HG02870 (cell line): Measurements from ENCODE around the gene LRRC10B.
"Not testable (repeated sequence)": the region's sequence is repeated elsewhere in the genome, so short reads cannot be mapped to it uniquely, and the experiment has no call there.

ENCODE experiments used
- ATAC-seq: cut with Tn5 transposase; IDR thresholded peaks from one replicate; pipeline ENCODE4 v1.9.1; 2021; ENCODE audit warnings: mild to moderate bottlenecking, moderate library complexity; ENCODE audit not compliant: unreplicated experiment

Gene LRRC10B

DNA sequence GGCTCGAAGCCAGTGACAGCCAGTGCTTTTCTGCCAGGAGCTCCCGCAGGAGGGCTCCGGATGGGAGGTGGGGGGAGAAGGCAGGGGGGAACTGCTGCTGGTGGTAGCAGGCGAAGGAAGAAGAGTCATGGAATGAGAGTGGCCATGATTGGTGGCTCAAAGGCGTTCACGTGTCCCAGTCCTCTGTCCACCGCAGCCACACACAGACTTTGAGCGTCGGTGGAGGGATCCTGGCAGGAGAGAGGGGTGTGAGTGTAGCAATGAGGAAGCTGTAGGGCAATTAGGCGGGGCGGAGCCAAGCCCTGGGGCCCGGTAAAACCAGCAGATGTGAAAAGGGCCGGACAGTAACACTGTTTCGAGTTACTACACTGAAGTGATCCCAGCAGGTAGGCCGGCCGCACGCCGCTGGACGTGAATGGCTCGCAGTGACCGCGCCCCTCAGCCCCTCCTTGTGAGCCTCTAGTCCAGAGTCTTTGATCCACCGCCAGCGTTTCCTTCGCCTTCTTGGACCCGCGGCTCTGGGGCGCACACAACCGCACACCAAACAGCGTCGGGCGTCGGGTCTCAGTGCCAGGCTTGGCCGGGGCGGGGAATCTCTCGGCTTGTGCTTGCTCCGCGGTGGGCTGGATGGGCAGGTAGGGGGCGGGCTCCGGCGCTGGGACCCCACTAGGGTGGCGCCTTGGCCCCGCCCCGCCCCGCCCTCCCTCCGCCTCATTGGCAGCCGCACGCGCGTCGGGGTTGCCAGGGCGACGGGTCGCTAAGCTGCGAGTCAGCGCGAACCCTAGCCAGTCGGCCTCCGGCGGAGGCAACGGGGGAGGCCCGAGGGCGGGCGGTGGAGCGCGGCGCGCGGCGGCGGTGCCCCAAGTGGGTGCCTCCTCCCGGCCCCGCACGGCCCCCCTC, at the start of gene LRRC10B:
TSS of gene LRRC10B (plus strand) at position 788 of the 900 bp plus-strand sequence. CDS start 250 bp downstream, outside the sequence.
- no peak for ATAC-seq

DNA sequence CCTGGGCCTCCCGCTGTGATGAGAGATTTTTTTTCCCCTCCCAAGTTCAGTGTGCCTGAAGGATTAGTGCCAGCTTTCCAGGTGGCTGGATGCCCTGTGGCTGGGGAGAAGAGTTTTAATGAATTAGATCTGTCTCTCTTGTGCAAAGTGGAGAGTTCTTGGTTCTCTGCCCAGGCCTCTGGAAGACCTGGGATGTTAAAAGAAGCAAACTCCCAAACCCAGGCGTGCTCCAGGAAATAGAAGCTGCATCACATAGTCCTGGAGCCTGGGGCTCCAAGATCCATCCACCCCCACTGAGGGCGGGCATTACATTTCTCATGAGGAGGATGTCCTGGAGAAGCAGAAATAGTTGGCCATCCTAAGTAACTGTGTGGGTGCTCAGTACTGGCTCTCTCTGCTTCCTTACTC, 48.1 kb upstream of the LRRC10B start:
- ATAC-seq: no peak

DNA sequence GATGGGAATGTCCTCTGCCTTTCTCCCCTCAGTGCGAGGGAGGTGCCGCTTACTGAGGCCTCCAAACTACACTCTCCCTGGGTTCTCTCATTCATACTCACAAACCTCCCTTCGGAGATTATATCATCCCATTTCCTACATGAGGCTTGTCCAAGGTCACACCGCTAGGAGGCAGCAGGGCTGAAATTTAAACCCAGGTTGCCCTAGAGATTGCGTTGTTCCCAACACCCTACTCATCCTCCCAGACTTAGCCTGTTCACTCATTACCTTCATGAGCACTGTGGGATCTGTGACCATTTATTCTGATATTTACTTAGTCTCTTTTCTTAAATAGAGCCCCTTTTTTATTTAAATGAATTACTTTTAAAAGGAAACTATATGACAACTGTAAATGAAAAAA, 47.6 kb upstream of the LRRC10B start:
- no peak for ATAC-seq

DNA sequence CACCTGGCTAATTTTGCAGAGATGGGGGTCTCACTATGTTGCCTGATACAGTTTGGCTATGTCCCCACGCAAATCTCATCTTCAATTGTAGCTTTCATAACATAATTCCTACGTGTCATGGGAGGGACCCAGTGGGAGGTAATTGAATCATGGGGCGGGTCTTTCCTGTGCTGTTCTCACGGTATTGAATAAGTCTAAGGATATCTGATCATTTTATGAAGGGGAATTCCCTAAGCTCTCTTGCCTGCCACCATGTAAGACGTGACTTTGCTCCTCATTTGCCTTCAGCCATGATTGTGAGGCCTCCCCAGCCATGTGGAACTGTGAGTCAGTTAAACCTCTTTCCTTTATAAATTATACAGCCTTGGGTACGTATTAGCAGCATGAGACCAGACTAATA, 40.9 kb upstream of the LRRC10B start:
- ATAC-seq: not testable (repeated sequence)

DNA sequence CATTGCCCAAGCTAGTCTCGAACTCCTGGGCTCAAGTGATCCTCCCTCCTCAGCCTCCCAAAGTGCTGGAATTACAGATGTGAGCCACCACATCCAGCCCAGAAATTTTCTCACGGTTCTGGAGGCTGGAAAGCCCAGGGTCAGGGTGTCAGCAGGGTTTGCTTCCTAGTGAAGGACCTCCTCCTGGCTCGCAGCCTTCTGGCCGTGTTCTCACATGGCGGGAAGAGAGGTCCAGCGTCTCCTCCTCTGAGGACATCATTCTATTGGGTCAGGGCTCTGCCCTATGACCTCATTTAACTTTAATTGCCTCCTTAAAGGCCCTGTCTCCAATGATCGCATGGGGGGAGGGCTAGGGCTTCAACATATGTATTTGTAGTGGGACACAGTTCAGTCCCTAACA, 40.5 kb upstream of the LRRC10B start:
- ATAC-seq: no peak

DNA sequence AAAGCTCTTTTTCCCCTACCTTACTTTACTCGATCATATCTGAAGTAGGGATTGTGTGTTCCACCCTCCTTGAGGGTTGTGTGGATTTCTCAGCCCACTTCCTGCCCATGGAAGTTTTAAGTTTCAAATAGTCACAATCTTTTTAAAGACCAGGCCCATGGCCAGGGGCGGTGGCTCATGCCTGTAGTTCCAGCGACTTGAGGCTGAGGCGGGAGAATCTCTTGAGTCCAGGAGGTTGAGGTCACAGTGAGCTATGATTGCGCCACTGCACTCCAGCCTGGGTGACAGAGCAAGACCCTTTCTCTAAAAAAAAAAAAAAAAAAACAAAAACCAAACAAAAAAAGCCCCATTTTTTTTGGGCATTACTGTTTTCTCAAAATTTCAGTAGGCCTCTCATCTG, 36.3 kb upstream of the LRRC10B start:
- no peak for ATAC-seq

DNA sequence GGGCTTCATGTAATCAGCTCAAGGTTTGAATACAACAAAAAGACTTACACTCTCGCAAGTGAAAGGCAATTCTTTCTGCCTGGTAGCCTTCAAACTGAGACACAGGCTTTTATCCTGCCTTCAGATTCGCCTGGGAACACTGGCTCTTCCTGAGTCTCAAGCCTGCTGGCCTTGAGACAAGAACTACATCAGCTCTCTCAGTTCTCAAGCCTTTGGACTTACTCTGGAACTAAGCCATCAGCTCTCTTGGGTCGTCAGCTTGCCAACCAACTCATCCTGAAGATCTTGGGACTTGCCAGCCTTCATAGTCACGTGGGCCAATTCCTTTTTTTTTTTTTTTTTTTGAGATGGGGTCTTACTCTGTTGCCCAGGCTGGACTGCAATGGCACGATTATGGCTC, 35.7 kb upstream of the LRRC10B start:
- no peak for ATAC-seq

DNA sequence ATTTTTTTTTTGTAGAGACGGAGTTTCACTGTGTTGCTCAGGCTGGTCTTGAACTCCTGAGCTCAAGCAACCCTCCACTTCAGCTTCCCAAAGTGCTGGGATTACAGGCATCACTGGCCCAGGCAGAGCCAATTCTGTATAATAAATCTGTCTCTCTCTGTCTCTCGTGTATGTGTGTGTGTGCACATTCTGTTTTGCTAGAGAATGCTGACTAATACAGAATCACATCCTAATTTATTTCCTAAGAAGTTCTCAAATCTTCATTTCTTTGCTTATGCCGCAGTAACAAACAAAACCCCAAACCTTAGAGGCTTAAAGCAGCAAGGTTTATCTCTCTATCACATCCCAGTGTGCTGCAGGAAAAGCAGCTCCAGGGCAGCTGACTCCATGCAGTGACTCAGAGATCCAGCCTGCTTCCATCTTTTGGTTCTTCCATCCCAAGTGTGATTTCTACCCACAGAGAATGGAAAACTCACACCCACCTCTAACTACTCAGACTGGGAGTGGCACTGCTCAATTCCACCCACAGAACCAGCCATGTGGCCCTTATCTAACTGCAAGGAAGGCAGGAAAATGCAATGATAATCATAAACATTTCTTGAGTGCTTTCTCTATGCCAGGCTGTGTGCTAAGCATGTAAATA, 35.1 kb upstream of the LRRC10B start:
- ATAC-seq: no peak

DNA sequence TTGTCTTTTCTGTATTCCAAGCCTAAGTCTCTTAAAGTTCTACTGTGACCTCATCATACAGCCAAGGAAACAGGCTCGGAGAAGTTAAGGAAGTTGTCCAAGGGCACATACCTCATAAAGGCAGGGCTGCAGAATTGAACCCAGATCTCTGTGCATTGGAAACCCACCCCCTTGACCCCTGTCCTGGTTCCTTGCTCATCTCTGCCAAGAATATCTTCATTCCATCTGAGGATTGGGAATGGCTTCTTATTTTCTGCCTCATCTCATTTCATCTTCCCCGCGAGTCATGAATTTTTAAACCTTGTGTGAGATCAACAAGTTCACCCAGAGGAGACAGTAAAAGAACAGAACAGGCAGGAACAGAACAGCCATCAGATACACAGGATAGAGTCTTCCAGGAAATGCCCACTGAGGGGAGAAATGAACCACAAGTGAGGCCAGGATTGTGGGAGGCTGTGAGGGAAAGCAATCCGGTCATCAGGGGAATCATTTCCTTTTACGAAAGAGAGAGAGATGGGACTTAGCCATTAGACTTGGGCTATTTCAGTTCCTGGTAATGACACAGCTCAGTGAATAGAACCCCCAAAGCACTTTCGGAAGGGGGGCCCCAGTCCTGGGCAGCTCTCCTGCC, 34.4 kb upstream of the LRRC10B start:
- no peak for ATAC-seq

DNA sequence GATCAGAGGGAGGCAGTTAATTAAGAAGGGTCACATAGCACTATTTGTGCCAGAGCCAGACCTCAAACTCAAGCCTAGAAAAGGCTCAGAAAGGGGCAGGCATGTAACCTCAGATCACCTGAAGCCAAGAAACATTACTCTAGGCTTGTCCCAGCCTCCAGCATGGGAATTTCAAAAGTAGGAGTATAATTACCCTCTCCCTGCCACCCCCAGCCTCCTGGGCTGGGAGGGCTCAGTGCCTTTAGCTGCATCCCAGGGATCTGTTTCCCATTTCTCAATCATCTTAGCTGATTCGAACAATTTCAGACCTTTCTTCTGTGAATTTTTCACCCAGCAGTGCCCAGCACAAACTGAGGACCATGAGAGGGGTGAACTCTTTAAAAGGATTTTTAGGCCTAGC, 33.1 kb upstream of the LRRC10B start:
- no peak for ATAC-seq

DNA sequence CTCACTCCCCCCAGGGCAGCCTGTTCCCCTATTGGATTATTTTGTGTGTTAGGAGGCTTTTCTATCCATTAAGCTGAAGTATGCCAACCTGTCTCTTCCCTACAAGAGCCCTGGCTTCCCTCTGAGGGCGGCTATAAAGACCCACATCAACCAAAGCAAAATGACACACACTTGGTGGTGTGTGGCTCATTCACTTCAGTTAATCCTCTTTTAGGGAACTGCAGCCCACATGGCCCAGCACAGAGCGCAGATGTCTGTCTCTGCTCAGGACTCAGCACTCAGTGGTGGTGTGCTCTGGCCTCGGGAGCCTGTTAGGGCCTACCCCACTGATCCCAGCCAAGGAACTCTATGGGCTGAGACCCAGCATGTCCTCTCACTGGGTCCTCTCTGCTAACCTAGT, 32.2 kb upstream of the LRRC10B start:
- no peak for ATAC-seq

DNA sequence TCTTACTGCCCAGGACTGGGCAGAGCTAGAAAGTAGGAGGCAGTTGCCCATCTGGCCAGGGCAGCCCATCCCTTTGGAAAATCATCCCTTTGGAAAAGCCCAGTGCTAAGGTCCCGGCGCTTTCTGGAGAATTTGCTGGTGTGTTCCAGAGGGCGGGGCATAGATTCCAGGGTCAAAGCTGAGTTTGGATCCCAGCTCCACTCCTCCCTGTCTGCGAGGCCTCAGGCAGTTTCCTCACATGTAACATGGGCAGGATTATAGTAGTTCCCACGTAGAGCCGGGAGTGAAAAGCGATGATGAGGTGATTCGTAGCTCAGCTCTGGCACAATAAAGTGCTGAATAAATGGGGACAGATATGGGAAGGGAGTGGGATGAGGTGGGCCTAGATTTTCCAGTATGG, 31.4 kb upstream of the LRRC10B start:
- no peak for ATAC-seq

DNA sequence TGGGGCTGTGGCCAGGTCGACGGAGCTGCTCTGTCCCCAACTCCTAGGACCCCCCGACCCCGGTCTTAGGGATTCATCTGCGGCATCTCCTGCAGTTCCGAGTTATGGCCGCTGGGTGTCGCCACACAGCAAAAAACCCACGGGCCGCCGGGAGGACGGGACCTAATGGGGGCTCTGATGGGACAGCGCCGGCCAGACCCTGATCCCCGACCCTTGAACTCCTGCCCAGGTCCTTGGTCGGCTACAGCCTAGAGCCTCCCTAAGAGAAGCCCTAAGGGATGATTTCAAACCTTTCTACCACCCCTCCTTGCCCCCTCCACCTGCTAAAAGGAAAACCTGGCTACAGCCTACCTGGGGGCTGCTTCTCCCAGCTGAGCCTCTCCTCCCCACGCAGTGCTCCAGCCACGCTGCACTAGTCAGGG, 30.8 kb upstream of the LRRC10B start:
- no peak for ATAC-seq

DNA sequence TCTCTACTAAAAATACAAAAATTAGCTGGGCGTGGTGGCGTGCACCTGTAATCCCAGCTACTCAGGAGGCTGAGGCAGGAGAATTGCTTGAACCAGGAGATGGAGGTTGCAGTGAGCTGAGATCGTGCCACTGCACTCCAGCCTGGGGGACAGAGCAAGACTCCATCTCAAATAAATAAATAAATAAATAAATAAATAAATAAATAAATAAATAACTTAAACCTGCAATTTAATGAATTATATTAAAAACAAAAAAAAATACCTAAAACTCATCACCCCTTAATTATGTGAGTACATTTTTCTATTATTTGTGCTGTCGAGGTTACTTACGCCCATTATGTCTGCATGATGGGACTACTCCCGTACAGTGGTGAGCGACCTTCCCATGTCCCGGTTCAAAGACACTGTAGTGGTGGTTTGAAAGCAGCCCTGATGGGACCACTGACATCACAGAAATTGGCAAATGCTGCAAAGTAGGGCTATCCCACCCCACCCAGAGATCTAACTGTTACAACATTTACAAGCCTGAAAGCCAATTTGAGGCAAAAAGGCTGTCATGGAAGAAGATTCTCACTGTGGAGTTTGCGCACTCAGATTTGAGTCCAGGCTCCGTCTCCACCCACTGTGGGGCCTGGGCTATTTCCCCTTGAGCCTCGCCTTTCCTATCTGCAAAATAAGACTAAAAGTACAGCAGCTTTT, 29.0 kb upstream of the LRRC10B start:
- not testable (repeated sequence) for ATAC-seq

DNA sequence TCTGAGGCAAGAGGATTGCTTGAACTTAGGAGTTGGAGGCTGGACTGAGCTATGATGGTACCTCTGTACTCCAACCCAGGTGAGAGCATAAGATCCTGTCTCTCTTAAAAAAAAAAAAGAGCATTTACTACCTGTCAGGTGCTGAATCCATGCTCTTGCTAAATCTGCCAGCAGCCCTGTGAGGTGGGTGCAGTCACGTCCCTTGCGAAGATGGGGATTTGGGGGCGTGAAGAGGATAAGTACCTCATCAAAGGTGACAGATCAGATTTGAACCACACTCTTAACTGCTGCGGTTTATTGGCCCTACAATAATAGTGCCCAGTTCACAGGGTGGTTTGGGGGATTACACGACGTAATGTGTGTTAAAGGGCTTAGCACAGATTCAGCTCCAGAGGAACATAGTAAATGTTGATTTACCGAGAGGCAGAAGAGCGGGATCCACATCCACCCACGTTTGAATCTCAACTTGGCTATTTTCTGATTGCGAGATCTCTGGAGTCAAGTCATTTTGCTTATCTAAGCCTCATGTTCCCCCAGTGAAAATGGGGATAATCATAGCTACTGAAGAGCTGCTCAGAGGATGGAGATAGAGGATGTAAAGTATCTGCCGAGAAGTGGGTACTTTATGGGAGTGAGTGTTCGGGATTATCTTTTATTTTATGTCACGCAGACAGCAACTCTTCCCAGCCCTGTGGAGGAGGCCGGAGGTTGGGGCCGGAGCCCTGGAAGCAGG, 28.1 kb upstream of the LRRC10B start:
- ATAC-seq: no peak

DNA sequence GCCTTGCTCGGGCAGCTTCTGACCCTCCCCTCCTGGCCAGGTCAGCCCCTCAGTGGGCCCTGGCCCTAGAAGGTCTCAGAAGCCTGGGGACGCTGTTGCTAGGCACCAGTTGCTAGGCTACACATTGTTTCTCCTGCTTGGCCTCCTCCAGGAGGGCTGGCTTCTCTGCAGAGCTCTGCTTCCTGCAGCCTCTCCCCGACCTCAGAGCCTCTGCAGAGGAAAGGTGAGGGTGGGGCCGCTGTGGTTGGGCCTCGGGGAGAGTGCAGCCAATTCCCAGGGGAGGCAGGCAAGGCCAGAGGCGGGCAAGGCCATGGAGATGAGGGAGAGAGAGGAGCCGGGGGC, 27.6 kb upstream of the LRRC10B start:
- ATAC-seq: no peak

DNA sequence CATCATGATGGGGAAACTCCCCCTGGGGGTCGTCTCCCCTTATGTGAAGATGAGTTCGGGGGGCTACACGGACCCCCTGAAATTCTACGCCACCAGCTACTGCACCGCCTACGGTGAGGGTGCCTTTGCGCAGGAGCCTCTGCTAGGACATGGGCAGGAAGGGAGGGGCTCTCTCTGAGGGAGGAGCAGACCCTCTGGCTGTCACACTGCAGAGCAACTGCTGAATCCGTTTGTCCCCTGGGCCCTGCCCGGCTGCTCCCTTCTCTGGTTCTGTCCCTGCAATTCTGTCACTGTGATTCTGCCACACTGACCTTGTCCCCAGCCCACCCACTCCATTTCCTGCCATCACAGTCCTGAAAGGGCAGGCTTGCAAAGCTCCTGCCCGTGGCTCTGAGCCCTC, 26.7 kb upstream of the LRRC10B start:
- no peak for ATAC-seq

DNA sequence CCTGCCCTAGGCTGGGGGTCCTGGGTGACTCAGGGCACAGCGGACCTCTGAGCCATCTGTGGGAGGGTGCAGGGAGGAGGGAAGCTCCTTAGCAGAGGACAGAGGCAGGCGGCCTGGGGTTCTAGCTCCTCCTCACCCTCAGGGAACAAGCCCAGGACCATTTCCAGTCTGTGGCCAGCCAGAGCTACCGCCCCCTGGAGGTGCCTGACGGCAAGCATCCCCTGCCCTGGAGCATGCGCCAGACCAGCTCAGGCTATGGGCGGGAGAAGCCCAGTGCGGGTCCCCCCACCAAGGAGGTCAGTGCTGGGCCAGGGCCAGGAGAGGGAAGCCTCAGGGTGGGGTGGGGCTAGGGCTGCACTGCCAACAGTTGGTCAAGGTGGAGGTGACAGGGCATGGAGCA, 26.0 kb upstream of the LRRC10B start:
- no peak for ATAC-seq

DNA sequence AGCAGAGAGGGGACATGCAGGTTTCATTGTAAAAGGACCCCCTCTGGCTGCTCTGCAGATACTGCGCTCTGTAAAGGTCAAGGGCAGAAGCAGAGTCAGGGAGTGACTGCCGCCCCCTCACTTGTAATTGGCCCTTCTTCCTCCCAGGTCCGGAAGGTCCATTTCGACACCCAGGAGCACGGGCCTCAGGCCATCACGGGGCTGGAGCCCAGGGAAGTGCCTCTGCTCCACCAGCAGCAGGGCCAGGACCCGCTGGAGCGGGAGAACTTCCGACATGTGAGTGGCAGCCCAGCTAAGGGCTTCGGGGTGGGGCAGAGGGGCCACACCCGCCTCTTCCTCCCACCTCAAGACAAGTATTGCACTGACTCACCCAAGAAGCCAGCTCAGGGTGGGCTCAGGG, 24.0 kb upstream of the LRRC10B start:
- no peak for ATAC-seq

DNA sequence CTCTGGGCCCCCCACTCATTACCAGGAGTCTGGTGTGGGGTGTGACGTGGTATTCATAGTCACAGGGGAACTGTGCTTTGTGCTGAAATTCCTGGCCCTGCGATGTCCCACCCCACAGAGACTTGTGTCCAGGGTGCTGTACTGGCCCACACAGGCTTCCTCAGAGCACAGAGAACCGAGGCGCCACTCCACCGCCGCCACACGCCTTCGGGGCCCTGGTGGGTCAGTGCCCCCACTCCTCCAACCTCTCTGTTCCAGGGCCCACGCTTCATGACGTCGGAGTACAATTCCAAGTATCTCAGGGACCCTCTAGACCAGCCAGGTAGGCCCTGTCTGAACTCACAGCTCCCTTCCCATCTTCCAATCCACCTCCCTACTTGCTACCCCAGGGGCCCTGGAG, 23.5 kb upstream of the LRRC10B start:
- ATAC-seq: no peak
